ENCODE results near the gene VAV1. TPM values are rescaled to one million over a fixed set of nuclear protein-coding genes. Genes with fewer than 3 reads are reported as not detected.

The VAV1 gene
- total RNA-seq, 2 donors from 2014 or later: 7.6 to 12.2 TPM

DNA sequence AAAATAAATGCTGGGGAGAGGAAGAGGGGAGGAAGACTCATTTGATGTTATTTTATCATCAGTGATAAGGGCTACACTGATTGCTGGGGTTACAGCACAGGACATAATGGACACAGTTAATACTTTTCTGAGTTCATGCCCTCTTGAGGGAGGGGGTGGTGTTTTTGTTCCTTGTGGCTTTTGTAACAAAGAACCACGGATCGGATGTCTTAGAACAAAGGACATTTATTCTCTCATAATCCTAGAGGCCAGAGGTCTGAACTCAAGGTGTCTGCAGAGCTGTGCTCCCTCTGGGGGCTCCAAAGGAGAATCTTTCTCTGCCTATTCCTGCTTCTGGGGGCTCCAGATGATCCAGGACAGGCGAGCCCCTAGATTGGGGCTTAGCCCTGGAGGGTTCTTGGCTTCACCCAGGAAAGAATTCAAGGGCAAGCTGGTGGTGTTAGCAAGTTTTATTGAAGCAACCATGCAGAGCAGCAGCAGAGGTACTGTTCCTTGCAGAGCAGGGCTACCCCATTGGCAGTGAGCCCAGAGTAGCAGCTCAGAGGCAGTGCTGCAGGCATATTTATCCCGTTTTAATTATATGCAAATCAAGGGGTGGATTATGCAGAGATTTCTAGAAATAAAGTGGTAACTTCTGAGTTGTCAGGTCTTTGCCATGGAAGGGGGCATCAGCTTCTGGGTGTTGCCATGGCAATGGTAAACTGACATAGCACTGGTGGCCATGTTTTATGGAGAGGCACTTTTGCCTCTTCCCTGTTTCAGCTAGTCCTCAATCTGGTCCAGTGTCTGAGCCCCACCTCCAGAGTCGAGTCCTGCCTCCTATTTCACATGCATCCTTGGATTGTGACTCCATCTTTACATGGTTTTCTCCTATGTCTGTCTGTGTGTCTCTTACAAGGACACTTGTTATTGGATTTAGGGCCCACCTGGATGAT is 18.0 kb downstream of the VAV1 start:
- ATAC-seq (ENCODE audit: insufficient number of reproducible peaks, low FRiP score, low read depth): no peak
- TF ChIP-seq, protein P1, sequence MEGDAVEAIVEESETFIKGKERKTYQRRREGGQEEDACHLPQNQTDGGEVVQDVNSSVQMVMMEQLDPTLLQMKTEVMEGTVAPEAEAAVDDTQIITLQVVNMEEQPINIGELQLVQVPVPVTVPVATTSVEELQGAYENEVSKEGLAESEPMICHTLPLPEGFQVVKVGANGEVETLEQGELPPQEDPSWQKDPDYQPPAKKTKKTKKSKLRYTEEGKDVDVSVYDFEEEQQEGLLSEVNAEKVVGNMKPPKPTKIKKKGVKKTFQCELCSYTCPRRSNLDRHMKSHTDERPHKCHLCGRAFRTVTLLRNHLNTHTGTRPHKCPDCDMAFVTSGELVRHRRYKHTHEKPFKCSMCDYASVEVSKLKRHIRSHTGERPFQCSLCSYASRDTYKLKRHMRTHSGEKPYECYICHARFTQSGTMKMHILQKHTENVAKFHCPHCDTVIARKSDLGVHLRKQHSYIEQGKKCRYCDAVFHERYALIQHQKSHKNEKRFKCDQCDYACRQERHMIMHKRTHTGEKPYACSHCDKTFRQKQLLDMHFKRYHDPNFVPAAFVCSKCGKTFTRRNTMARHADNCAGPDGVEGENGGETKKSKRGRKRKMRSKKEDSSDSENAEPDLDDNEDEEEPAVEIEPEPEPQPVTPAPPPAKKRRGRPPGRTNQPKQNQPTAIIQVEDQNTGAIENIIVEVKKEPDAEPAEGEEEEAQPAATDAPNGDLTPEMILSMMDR (IDR thresholded peaks at IDR 0.05): no peak
- H3K27ac ChIP-seq: no peak overlapping the region
- H3K27me3 ChIP-seq (replicated peaks; ENCODE audit: insufficient read depth): no peaks in the 10 kb centered on the region
- H3K9me3 ChIP-seq: no peaks in the 10 kb centered on the region
- H3K36me3 ChIP-seq: no peaks in the 10 kb centered on the region
- no peak for DNase-seq (ENCODE audit: low spot score)
- no peaks in the 10 kb centered on the region for H3K4me1 ChIP-seq (ENCODE audit: control insufficient read depth in 1 of 2, low read depth in 2 of 2)
- no peak overlapping the region for H3K4me3 ChIP-seq

DNA sequence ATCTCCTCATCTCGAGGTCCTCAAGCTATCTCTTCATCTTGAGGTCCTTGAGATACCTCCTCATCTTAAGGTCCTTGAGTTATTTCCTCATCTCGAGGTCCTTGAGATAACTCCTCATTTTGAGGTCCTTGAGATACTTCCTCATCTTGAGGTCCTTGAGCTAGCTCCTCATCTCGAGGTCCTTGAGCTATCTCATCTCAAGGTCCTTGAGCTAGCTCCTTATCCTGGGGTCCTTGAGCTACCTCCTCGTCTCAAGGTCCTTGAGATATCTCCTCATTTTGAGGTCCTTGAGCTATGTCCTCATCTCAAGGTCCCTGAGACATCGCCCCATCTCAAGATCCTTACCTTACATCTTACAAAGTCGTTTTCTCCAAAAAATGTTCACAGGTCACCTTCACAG is 18.7 kb downstream of the VAV1 start:
- no peaks in the 10 kb centered on the region for H3K27me3 ChIP-seq (replicated peaks; ENCODE audit: insufficient read depth)
- H3K9me3 ChIP-seq: no peaks in the 10 kb centered on the region
- no peak for ATAC-seq (ENCODE audit: insufficient number of reproducible peaks, low FRiP score, low read depth)
- TF ChIP-seq, protein P1 (IDR thresholded peaks at IDR 0.05): no peak
- H3K4me3 ChIP-seq: no peak overlapping the region
- no peak for DNase-seq (ENCODE audit: low spot score)
- H3K27ac ChIP-seq: no peak overlapping the region
- no peaks in the 10 kb centered on the region for H3K36me3 ChIP-seq
- no peaks in the 10 kb centered on the region for H3K4me1 ChIP-seq (ENCODE audit: control insufficient read depth in 1 of 2, low read depth in 2 of 2)

DNA sequence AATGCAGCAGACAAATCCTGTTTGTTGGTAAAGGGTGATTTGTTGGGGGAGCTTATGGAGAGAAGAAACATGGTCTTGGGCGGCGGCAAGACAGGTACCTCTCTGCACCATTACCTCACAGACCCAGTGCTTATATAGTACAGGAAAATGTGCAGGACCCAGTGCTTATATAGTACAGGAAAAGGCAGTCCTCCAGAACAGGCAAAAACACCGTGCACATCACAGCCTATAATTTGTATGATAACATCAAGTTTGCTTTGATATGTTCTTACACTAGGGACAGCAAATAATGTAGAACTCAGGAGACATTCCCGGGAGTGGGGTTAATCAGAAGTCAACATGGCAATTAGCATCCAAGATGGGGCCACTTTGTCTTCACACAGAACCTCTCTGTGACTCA is 20.9 kb downstream of the VAV1 start:
- Histone ChIP-seq H3K9me3 (no peaks in the 10 kb centered on the region), H3K4me1 (ENCODE audit: control insufficient read depth in 1 of 2, low read depth in 2 of 2) (no peaks in the 10 kb centered on the region), H3K36me3 (no peaks in the 10 kb centered on the region), H3K27ac (no peak overlapping the region), H3K27me3 (replicated peaks; ENCODE audit: insufficient read depth) (no peaks in the 10 kb centered on the region), H3K4me3 (no peak overlapping the region)
- no peak for ATAC-seq (ENCODE audit: insufficient number of reproducible peaks, low FRiP score, low read depth)
- TF ChIP-seq, protein P1 (IDR thresholded peaks at IDR 0.05): no peak
- no peak for DNase-seq (ENCODE audit: low spot score)

DNA sequence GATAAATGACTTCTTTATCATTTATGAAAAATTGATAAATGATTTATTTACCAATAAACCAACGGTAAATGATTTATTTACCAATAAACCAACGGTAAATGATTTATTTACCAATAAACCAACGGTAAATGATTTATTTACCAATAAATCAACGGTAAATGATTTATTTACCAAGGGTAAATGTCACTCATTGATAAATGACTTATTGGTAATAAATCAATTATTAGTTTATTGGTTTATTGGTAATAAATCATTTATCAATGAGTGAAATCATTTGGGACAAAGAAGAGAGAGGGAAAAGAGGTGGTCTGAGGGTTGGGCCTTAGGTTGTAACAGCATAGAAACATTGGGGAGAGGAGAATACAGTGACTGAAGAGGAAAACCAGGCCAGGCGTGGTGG is 21.5 kb downstream of the VAV1 start:
- H3K27ac ChIP-seq: no peak overlapping the region
- no peaks in the 10 kb centered on the region for H3K27me3 ChIP-seq (replicated peaks; ENCODE audit: insufficient read depth)
- no peak overlapping the region for H3K4me3 ChIP-seq
- TF ChIP-seq, protein P1 (IDR thresholded peaks at IDR 0.05): no peak
- ATAC-seq (ENCODE audit: insufficient number of reproducible peaks, low FRiP score, low read depth) (no peak), DNase-seq (ENCODE audit: low spot score) (no peak)
- no peaks in the 10 kb centered on the region for H3K4me1 ChIP-seq (ENCODE audit: control insufficient read depth in 1 of 2, low read depth in 2 of 2)
- H3K36me3 ChIP-seq: no peaks in the 10 kb centered on the region
- no peaks in the 10 kb centered on the region for H3K9me3 ChIP-seq

DNA sequence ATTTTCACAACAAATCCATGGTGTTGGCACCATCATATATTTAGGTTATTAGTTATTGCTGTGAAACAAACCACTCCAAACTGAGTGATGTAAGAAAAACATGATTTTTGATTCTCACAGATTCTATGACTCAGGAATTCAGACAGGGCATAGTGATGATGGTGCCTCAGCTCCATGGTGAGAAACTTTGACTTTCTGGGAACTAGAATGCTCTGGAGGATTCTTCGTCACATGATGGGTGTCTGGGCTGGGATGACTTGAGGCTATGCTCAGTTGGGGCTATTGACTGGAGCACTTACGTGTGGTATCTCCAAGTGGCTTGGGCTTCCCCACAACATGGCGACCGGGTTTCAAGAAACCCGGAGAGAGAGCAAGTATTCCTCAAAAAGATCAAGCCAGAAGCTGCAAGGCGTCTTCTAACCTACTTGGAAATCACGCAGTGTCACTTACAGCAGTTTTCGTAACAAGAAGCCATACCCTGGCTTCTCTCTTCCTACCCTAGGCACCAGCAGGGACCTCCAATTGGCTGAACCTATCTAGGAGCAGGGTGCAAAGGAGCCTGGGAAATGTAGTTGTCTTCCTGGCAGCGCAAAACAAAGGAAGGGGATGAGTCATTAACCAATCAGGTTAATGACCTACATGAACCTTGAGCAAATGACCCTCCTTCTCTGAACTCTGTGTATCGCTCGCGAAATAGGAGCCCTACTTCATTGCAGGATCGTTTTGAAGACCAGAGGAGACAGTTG is 22.4 kb downstream of the VAV1 start:
- ATAC-seq (ENCODE audit: insufficient number of reproducible peaks, low FRiP score, low read depth) (no peak), DNase-seq (ENCODE audit: low spot score) (no peak)
- no peaks in the 10 kb centered on the region for H3K36me3 ChIP-seq
- peaks cover 0 to 5% of the 10 kb centered on the region in 2 donors for H3K4me1 ChIP-seq (ENCODE audit: control insufficient read depth in 1 of 2, low read depth in 2 of 2)
- no peaks in the 10 kb centered on the region for H3K9me3 ChIP-seq
- TF ChIP-seq, protein P1 (IDR thresholded peaks at IDR 0.05): no peak
- no peak overlapping the region for H3K4me3 ChIP-seq
- no peak overlapping the region for H3K27ac ChIP-seq
- no peaks in the 10 kb centered on the region for H3K27me3 ChIP-seq (replicated peaks; ENCODE audit: insufficient read depth)
